NCI-H2029 treated with DMSO at 0.1 percent for 48 hours (cell line): ENCODE results near the gene NAT14.
"Not testable (repeated sequence)": the region's sequence is repeated elsewhere in the genome, so short reads cannot be mapped to it uniquely, and the experiment has no call there.

Experiments
- DNase-seq: peaks from one replicate; lab custom pipeline; 2025; lab: John Stamatoyannopoulos, UW

NAT14 gene

DNA sequence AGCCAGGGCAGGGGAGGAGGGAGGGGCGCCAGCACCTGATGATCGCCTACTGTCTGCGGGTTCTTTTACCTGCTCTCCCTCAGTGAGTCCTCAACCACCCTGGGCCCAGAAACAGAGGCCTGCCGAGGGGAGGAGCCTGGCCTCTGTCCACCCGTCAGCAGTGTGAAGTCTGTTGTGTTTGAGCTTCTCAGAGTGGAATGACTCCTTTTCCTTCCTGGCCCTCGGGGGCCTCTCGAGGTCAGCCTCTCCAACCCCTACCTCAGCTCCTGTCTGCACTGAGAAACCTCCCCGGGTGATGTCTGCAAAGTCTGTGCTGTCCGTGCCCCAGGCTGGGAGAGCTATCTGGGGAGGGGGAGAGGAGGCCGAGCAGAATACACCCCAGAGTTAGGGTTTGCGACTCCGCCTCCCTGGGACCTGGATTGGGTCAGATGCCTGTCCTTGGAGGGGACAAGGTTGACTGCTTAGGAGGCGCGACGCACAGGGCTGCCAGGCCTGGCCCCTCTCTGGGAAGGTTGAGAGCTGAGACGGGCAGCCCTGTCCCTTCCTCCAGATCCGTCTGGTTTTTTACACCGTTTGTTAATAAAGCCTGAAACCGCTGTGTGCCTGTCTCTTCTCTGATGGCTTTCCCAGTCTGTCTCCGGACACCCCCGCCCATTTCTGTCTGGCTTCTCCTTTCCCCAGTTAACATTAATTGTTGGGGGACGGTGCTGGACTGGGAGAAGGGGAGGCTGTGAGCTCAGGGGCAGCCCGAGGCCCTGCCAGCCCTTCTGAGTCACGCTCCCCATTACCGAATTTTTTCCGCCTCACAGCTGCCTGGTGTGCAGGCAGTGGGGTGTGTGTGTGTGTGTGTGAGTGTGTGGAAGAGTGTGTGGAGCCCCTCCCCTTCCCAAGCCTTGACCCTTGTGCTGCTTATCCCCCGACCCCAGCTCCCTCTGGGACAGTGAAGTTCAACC is 2.3 kb downstream of the NAT14 start:
- DNase-seq: no peak

DNA sequence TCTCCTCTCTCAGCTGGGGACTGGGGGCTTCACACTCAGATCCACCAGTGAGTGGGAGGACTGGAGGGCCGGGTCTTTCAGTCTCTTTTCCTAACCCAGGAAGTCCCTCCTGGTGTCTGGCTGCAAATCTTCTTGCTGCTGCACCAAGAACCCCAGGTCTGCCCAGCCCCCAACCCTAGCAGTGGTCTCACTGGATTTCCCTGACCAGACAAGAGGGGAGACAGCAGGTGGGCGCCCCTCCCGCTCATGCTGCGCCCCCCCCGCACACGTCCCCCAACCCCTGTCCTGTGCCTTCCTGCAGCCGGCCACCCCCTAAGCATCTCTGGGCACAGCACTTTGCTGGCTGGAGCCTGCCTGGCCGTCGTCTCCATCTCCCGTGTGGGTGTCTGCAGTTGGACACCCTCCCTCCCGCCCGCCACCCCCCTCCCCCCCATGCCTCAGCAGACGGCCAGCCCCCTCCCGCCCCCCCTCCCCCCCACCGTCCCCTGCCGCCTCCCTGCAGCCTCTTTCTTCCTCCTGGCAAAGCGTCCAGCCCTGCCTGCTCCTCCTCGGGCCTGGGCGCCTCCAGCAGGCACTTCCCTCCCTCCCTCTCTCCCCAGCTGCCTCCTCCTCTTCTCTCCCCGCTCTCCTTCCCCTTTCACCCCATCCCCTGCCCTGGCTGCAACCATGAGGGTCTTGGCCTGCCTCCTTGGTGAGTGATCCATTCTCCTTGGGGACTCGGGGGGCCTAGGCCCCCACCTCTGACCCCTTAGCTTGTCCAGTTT is 3.1 kb downstream of the NAT14 start, which contains the start of gene SSC5D:
TSS of gene SSC5D (plus strand) at position 513 of the 764 bp plus-strand sequence. CDS start at position 667, 154 bp downstream.
- no peak for DNase-seq

DNA sequence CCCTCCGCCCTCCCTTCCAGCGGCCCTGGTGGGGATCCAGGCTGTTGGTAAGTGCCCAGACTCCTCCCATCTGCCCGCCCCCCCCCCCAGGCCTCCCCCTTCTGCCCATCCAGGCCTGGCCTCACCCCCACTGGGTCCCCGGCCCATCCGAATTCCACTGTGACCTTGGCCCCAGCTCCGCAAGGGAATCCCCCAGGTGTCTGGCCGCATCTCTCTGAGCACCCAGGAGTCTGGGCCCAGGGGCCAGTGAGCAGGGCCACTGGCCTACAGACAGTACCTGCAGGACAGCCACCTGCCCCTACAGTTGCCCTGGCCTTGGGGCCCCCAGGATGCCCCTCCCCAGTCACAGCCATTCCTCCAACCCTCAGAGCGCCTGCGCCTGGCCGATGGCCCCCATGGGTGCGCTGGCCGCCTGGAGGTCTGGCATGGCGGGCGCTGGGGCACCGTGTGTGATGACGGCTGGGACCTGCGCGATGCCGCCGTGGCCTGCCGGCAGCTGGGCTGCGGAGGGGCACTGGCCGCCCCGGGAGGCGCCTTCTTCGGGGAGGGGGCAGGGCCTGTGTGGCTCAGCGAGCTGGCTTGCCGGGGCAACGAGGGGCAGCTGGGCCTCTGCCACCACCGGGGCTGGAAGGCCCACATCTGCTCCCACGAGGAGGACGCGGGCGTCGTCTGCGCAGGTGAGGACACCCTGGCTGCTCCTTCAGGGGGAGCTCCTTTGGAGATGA is 4.2 kb downstream of the NAT14 start:
- no peak for DNase-seq

DNA sequence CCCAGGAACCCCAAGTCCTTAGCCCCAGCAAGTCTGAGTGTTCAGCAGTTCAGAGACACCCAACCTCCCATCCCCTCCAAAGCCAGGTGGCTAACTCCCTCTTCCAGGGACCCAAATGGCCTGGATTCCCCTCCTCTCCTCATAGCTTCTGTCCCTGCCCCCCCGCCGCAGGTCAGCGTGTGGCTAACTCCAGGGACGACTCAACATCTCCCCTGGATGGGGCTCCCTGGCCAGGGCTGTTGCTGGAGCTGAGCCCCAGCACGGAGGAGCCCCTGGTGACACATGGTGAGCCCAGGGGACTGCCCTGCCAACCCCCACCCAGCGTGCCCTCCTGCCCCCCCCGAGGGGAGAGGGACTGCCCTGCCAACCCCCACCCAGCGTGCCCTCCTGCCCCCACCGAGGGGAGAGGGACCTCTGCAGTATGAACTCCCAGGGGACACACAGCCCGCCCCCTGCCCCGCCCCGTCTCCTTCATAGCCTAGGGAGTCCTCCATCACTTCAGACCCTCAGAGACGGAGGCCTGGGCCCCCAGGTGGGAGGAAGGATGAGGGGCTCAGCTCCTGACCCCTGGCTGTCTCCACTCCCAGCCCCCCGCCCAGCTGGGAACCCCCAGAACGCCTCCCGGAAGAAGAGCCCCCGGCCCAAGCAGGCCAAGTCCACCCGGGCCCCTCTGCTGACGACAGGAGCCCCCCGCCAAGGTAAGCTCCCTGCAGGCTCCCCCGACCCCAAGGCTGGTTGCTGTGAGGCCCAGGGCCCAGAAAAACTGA is 4.9 kb downstream of the NAT14 start:
- no peak for DNase-seq

DNA sequence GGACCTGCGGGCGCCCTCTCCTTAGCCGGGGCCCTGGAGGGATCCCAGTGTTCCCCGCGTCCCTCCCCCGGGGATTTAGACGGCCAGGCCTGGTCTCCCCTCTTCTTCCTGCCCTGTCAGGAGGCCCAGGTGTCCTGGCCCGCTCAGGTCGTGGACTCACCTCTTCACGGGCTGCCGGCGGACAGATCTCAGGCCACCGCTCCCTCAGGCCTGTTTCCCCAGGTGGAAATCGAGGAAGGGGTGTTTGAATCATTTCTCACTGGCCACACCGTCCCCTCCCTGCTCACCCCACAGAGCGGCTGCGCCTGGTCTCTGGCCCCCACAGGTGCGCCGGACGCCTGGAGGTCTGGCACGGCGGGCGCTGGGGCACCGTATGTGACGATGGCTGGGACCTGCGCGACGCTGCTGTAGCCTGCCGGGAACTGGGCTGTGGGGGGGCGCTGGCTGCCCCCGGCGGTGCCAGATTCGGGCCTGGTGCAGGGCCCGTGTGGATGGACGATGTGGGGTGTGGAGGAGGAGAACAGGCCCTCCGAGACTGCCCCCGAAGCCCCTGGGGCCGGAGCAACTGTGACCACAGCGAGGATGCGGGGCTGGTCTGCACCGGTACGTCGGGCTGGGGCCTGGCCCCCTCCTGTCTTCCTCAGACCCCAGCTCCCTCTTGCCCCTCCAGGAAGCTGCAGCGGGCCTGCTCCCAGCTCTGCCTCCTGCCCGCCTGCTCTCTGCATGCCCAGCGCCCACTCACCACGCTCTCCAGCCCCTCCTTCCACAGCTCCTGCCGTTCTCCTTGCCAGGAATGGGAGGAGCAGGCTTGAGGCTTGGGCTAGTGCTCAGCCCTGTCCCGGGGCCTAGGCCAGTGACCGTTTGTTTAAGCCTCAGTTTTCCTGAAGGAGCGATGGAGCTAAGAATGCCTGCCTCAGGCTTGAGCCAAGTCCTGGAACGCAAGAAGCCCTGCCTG is 5.8 kb downstream of the NAT14 start:
- DNase-seq: no peak

DNA sequence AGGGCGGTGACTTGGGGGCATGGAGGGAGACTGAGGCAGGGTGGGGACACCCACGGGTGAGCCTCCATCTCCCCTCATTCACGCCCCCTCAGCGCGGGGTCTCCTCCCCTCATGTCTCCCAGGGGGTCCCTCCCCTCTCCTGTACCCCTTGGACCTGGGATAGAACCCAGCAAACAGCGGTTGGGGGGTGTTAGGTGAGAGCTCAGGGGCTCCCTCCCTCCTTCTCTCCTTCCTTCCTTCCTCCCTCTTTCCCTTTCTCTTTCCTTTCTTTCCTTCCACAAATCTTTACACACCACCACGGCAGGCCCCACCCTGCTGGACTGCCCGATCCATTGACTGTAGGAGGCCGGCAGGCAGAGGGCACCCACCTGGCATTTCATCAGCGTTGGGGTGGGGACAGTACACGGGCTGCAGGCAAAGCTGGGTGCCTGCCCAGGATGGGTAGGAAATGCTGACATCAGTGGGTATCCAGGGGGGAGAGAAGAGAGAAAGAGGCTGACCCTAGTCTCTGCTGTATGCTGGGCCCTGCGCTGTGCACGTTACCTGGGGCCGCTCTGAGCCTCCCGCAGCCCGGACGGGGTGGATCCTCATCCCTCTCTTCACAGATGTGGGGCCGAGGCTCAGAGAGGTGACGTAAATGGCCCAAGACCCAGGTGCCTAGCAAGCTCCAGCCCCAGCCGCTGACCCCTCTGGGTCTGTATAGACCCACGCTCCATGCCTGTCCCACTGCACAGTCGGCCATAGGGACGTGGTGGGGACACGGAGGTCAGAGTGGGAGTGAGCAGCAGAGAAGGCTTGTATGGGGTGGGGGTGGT is 6.8 kb downstream of the NAT14 start:
- no peak for DNase-seq

DNA sequence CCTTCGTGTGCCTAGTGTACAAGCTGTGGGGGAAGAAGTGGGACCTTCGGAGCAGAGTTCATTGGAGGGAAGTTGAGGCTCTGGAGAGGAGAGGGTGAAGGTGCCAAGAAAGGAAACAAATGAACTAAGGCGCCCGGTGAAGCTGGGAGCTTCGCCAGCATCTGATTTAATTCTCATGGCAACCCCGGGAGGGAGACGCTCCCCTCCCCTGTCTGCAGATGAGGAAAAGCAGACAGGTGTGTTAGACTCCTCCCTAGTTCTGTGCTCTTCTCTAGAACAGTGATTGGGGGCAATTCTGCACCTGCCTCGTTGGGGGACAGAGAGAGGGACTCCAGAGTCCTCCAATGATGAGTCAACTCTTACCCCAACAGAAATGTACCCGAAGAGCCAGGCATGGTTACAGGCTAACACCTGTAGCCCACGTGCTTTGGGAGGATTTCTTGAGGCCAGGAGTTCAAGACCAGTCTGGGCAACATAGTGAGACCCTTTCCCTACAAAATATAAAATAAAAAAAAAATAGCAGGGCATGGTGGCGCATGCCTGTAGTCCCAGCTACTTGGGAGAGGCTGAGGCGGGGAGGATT is 7.5 kb downstream of the NAT14 start:
- DNase-seq: peak; percentile 7

DNA sequence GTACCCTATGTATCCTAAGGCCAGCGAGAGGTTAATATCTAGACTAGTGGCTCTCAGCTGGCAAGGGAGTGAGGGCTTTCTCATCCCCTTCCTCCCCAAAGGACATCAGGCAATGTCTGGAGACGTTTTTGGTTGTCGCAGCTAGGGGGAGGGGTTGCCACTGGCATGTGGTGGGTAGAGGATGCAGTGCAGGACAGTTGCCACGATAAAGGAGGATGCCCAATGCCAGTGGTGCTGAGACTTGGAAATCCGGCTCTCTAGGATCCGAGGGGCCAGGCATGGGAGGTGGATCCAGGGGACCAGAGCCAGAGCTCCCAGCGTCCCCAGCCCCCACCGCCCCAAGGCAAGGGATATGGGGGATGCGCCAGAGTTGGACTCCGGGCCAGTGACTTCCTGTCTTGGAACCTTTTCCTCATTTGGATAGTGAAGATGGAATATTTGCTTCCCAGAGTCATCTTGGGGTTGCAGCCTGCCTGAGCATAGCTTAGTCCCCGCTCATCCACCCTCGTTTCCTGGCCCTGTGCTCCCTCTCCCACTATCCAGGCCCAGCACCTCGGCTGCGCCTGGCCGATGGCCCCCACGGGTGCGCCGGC is 8.2 kb downstream of the NAT14 start:
- DNase-seq: no peak

DNA sequence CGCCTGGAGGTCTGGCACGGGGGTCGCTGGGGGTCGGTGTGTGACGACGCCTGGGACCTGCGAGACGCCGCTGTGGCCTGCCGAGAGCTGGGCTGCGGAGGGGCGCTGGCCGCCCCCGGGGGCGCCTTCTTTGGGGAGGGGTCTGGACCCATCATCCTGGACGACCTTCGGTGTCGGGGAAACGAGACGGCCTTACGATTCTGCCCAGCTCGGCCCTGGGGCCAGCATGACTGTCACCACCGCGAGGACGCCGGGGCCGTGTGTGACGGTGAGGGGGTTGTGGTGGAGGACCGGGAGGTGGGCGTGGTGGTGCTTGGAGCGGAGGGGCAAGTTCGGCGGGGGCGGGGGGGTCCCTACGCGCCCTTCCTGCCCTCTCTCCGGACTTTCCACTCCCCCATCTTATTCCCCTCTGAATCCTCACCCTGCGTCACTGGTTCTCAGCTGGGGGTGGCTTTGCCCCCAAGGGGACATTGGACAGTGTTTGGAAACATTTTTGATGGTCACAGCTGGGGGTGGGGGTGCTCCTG is 8.7 kb downstream of the NAT14 start:
- DNase-seq: no peak

DNA sequence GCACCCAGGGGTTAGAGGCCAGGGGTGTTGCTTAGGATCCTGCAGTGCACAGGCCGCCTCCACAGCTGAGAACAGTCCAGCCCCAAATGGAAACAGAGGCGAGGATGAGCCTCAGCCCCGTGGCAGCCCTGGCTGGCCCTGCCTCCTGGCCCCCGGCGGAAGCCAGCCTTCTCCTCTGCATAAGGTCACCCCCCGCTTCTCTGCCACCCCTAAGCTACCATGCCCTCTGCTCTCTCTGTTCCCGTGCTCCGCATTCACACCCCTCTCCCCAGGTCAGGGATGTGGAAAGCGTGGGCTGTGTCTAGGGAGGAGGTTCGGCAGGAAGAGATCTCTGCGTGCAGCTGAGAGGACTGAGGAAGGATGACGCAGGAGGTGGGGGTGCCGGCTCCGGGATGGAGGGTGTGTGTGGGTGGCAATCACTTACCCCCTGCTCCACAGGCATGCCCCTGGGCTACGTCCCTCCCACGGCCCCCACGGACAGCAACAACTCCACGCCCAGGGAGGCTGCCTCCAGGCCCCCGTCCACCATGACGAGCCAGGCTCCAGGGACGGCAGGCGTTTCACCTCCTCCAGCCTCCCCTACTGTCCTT is 9.3 kb downstream of the NAT14 start:
- DNase-seq: no peak

DNA sequence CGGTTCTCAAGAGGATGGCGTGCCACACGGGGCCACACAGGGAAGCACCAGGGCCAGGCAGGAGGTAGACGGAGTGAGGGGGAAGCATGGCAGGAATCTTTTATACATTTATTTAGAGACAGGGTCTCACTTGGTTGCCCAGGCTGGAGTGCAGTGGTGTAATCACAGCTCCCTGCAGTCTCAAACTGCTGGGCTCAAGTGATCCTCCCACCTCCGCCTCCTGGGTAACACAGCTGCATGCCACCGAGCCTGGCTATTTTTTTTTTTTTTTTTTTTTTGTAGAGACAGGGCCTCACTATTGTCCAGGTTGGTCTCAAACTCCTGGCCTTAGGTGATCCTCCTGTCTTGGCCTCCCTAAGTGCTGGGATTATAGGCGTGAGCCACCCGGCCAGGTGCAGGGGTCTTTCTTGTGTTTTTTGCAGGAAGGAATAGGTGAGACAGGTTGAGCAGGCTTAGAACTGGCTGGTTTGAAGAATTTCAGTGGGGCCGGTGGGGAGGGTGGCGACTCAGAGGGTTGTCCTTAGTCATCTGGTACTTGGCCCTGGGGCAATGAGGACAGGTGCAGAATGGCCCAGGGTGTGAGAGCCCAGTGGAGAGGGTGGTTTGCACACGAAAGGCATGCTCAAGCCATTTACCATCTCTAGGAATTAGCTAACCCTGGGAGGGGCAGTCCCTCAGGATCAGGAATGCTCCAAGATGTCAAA is 10.8 kb downstream of the NAT14 start:
- DNase-seq: no peak

DNA sequence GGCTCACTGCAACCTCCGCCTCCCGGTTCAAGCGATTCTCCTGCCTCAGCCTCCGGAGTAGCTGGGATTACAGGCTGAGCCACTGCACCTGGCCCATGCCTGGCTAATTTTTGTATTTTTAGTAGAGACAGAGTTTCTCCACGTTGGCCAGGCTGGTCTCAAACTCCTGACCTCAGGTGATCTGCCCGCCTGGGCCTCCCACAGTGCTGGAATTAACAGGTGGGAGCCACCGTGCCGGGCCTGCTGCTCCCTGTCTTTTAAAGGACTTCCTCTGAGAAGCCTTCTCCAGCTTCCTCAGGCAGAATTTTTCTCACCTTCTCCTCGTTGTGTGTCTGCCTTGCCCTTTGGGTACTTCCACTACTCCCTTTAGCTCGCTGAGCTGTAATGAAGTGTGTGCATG is 11.8 kb downstream of the NAT14 start:
- DNase-seq: not testable (repeated sequence)

DNA sequence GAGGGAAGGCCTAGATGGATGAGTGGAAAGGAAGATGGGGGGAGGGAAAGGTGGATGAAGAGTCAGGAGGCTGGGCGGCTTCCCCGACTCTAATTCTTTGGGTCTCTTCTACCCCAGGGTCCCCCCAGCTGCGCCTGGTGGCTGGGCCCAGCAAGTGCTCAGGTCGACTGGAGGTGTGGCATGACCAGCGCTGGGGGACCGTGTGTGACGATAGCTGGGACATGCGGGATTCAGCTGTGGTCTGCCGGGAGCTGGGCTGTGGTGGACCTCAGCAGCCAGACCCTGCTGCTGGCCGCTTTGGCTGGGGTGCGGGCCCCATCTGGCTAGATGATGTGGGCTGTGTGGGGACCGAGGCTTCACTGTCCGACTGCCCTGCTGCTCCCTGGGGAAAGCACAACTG is 12.8 kb downstream of the NAT14 start:
- no peak for DNase-seq

DNA sequence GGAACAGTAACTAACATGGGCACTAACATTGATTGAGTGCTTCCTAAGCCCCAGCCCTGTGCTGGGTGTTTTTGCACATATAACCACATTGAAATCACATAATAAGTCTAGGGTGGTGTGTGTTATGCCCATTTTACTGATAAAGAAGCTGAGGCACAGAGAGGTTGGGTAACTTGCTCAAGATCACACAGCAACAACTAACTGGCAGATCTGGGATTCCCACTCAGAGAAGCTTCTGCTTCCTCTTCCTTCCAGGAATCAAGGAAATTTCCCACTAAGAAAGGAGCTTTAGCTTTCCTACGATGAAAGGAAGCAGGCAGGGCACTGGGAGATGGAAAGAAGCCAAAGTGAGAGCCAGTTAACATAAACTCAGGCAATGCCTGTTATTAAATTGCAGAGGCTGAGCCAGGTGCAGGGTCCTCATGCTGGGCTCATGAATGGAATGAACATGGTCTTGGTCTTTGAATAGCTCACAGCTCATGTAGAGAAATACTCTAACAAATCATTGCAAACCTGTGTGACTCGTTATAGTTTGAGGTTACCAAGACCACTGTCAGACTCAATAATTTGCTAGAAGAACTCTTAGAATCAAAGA is 13.4 kb downstream of the NAT14 start:
- no peak for DNase-seq

DNA sequence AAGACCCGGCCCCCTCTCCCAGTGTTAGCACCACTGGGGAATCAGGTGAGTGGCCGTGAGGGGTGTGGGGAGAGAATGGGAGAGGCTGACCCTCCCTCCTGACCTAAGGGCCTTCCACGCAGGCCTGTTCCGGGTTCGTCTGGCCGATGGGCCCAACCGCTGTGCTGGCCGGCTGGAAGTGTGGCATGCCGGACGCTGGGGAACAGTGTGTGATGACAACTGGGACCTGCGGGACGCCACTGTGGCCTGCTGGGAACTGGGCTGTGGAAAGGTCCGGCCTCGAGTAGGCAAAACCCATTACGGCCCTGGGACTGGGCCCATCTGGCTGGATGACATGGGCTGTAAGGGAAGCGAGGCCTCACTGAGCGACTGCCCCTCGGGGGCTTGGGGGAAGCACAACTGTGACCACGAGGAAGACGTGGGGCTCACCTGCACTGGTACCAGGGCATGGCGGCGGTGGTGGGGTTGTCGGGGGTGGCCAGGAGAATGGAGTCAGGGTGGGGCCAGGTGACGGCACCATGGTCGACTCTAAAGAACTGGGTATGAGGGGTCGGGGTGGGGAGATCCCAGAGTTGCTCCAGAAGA is 15.5 kb downstream of the NAT14 start:
- DNase-seq: no peak

DNA sequence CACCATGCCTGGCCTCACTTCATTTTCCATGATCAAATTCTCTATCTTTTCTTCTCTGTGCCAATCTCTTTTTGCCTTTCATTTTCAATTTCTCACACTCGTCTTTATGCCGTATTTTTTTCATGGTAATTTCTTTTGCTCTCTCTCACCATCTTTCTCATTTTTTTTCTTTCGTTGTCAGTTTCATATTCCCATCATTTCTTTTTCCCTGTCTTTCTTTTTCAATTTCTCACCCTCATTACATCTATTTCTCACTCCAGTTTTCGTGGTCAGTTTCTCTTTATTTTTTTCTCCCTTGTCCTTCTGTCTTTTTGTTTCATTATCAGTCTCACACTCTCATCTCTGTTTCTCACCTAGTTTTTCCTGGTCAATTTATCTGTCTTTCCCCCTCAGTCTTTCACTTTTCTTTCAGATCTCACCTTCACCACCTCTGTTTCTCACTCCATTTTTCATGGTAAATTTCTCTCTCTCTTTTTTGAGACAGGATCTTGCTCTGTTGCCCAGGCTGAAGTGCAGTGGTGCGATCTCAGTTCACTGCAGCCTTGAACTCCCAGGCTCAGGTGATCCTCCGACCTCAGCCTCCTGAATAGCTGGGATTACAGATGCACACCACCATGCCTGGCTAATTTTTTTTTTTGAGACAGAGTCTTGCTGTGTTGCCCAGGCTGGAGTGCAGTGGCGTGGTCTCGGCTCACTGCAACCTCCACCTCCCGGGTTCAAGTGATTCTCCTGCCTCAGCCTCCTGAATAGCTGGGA is 17.4 kb downstream of the NAT14 start:
- no peak for DNase-seq
